Breast epithelium (tissue), 4 donors: ENCODE results near the gene IL12RB1. TPM values are rescaled to one million over a fixed set of nuclear protein-coding genes. Genes with fewer than 3 reads are reported as not detected.

Source experiments
- DNase-seq, 2 donors: peaks; one replicate each; pipeline ENCODE4 v3.0.0-alpha.2; 2019; ENCODE audit warnings: low spot score in 2 of 2
- H3K27ac ChIP-seq, 2 donors: fragments of 200-600 bp; sonication (generic) in 1 of 2; one replicate each; pipeline ENCODE4 v1.5.1; 2016 to 2019; ENCODE audit warnings: mild to moderate bottlenecking in 1 of 2
- H3K27me3 ChIP-seq, 2 donors: fragments of 200-600 bp; sonication (generic) in 1 of 2; one replicate each; pipeline versions ENCODE4 v1.5.1 to v1.6.0; 2017 to 2019; ENCODE audit warnings: control low read depth in 1 of 2, mild to moderate bottlenecking in 1 of 2
- H3K36me3 ChIP-seq: fragments of 200-600 bp; one replicate; pipeline ENCODE4 v1.5.1; 2019
- H3K4me1 ChIP-seq, 2 donors: fragments of 200-600 bp; sonication (generic); one replicate each; pipeline ENCODE4 v1.5.1; 2016 to 2019; ENCODE audit warnings: control low read depth in 1 of 2
- H3K4me3 ChIP-seq, 3 donors: fragments of 200-600 bp; sonication (generic); 1 replicate in 2 of 3; 2 replicates in 1 of 3; pipeline ENCODE4 v1.5.1; 2016 to 2019; ENCODE audit warnings: mild to moderate bottlenecking in 3 of 3, moderate library complexity in 2 of 3
- H3K9me3 ChIP-seq, 2 donors: fragments of 200-600 bp; sonication (generic) in 1 of 2; one replicate each; pipeline ENCODE4 v1.5.1; 2016 to 2019; ENCODE audit warnings: control low read depth in 1 of 2
- POLR2A ChIP-seq: fragments of 450-650 bp; IDR thresholded peaks from one replicate; pipeline ENCODE4 v1.6.1; 2016; ENCODE audit warnings: antibody characterized with exemption, mild to moderate bottlenecking, moderate library complexity
- POLR2AphosphoS5 ChIP-seq, 3 donors: sonication (generic); formaldehyde crosslinking; IDR thresholded peaks; one replicate each; pipeline ENCODE4 v1.6.1; 2017; ENCODE audit warnings: antibody characterized with exemption in 3 of 3
- intact Hi-C: fragments of 100-400 bp; cut with DNase I; formaldehyde crosslinking; loops from one replicate; pipeline ENCODE4 v1.15.1; 2023; ENCODE audit warnings: low total_unique reads
- total RNA-seq, 3 donors: library from RNA; depleted of rRNA; stranded (reverse); fragments of >200 nt; gene quantifications; one replicate each; pipeline ENCODE4 v1.1.0, GENCODE V29; 2016
- TF ChIP-seq, protein P1 (sequence below), 3 donors: fragments of 450-650 bp; IDR thresholded peaks; one replicate each; pipeline ENCODE4 v1.5.1; 2016 to 2017; ENCODE audit warnings: antibody characterized with exemption in 3 of 3, mild to moderate bottlenecking in 3 of 3, moderate library complexity in 3 of 3

Gene IL12RB1
- total RNA-seq, 3 donors from 2014 or later: 0.98 to 2.1 (median 1.6) TPM

DNA sequence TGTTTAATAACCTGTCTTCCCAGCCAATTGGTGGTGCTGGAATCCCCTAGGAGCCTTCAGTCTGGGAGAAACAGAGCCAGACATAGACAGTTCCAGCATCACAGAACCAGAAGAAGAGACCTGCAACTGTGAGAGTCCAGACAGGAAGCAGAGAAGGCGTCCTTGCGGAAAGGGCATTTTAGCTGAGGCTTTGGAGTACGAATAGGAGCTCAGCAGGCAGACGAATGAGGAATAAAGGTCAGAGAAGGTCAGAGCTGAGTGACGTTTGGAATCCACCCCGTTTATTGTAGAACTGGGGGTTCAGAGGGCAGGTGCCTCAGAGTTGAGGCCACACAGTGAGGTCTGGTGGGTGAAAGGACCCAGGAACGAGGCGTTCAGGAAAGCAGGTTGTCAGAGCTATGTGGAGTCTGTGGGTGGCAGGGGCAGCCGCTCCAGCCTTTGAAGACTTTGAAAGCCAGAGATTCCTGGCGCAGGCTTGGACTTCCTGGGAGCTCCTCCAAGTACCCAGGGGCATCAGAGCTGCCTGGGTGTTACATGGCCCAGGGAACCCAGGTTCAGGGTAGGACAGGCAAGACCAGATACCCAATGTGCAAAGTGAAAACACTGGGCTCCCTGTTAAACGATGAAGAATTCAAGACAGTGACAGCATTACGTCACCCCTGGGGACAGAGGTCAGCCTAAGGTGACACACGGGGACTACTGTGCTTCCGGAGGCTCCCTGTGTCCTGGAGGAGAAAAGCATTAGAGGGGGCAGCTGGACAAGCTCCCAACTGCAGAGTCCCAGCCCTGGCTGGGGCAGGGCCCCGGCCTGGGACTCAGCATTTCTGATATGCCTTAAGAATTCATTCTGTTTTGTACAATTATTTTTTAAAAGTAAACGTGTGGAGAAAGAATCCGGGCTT lies 73.3 kb downstream of the IL12RB1 start:
- intact Hi-C loops: no loop called here
- no peaks in the 10 kb centered on the region for H3K27me3 ChIP-seq
- peak; percentile 69 to 94 for DNase-seq
- TF ChIP-seq, protein P1, sequence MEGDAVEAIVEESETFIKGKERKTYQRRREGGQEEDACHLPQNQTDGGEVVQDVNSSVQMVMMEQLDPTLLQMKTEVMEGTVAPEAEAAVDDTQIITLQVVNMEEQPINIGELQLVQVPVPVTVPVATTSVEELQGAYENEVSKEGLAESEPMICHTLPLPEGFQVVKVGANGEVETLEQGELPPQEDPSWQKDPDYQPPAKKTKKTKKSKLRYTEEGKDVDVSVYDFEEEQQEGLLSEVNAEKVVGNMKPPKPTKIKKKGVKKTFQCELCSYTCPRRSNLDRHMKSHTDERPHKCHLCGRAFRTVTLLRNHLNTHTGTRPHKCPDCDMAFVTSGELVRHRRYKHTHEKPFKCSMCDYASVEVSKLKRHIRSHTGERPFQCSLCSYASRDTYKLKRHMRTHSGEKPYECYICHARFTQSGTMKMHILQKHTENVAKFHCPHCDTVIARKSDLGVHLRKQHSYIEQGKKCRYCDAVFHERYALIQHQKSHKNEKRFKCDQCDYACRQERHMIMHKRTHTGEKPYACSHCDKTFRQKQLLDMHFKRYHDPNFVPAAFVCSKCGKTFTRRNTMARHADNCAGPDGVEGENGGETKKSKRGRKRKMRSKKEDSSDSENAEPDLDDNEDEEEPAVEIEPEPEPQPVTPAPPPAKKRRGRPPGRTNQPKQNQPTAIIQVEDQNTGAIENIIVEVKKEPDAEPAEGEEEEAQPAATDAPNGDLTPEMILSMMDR (IDR thresholded peaks at IDR 0.05): no peak
- TF ChIP-seq POLR2AphosphoS5 (IDR thresholded peaks at IDR 0.05): peak in 1 of 3 donors; percentile 77
- H3K4me3 ChIP-seq: peak overlapping the region in 2 of 3 donors; percentile 2 to 24
- H3K9me3 ChIP-seq: no peaks in the 10 kb centered on the region
- H3K36me3 ChIP-seq: no peaks in the 10 kb centered on the region
- H3K27ac ChIP-seq: peak overlapping the region; percentile 64 to 91
- no peaks in the 10 kb centered on the region for H3K4me1 ChIP-seq

DNA sequence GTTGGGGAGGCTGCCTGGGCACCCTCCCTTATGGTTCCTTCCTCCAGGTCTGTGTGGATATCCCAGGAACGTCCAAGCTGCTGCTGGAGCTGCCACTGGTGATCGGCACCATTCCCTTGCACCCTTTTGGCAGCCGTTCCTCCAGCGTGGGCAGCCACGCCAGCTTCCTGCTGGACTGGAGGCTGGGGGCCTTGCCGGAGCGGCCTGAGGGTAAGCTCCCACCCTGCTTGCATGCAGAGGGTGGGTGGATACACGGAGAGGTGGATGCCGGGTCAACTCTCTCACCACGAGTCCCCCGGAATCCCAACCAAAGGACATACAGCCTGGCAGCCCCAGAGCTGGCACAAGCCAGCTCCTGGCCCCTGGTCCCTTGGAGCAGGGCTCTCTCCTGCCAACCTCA lies 76.6 kb downstream of the IL12RB1 start:
- Histone ChIP-seq H3K4me3 (peak overlapping the region; percentile 62 to 75 (median 65)), H3K27ac (peak overlapping the region; percentile 72 to 91), H3K36me3 (no peaks in the 10 kb centered on the region), H3K9me3 (no peaks in the 10 kb centered on the region), H3K27me3 (no peaks in the 10 kb centered on the region), H3K4me1 (no peaks in the 10 kb centered on the region)
- intact Hi-C loops: no loop called here
- TF ChIP-seq POLR2A (no peak), POLR2AphosphoS5 (IDR thresholded peaks at IDR 0.05) (no peak)
- TF ChIP-seq, protein P1 (IDR thresholded peaks at IDR 0.05): no peak
- no peak for DNase-seq

DNA sequence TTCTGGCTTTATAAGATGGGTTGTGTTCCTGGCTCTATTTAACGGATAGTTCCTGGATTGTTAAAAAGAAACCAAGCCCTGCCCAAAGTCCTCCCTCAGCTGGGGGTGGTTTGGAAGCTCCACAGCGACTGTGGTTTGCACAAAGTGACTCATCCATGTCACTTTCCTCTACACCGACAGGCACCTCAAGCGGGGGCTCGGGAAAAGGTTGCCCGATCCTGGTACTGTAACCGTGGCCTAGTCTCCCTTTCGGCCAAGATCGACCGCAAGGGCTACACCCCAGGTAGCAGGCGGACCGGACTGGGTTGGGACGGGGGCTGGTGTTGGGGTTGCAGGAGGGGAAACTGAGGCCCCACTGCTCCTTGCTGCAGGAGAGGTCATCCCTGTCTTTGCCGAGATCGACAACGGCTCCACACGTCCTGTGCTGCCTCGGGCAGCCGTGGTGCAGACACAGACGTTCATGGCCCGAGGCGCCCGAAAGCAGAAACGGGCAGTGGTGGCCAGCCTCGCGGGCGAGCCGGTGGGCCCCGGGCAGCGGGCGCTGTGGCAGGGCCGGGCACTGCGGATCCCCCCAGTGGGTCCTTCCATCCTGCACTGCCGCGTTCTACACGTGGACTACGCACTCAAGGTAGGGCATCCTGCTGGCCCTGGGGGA lies 77.2 kb downstream of the IL12RB1 start:
- Histone ChIP-seq H3K27ac (peak overlapping the region; percentile 72 to 91), H3K4me3 (peak overlapping the region; percentile 62 to 75 (median 65)), H3K4me1 (no peaks in the 10 kb centered on the region), H3K36me3 (no peaks in the 10 kb centered on the region), H3K27me3 (no peaks in the 10 kb centered on the region), H3K9me3 (no peaks in the 10 kb centered on the region)
- intact Hi-C loops: loop anchor here (5.0 kb wide), 1 partner anchor 48 kb away; no protein-coding TSS in a partner anchor
- DNase-seq: no peak
- TF ChIP-seq, protein P1 (IDR thresholded peaks at IDR 0.05): no peak
- TF ChIP-seq POLR2AphosphoS5 (IDR thresholded peaks at IDR 0.05): peak in 1 of 3 donors; percentile 19

Other genes with a start within 250 kb of the IL12RB1 start
- 10 to 100 TPM in 1 of 3 donors, 1 to 10 TPM in 2; 2.8 to 13.1 (median 3.5) TPM for gene JAK3, start 239.0 kb downstream of the IL12RB1 start, total RNA-seq
- gene RPL18A, start 227.0 kb downstream of the IL12RB1 start, total RNA-seq: 1,000 to 10,000 TPM; 1,333 to 1,973 (median 1,587) TPM
- not detected for gene SLC5A5, start 215.0 kb downstream of the IL12RB1 start, total RNA-seq
- gene CCDC124, start 153.9 kb downstream of the IL12RB1 start, total RNA-seq: 10 to 100 TPM; 43.8 to 53.4 (median 47.9) TPM
- gene KCNN1, start 119.8 kb downstream of the IL12RB1 start, total RNA-seq: under 1 TPM in 2 of 3 donors, not detected in 1; 0.33 to 0.59 TPM
- gene ARRDC2, start 78.8 kb downstream of the IL12RB1 start, total RNA-seq: 10 to 100 TPM; 49.4 to 89.3 (median 53.4) TPM
- gene MAST3, start 10.8 kb upstream of the IL12RB1 start, total RNA-seq: 1 to 10 TPM; 5.6 to 8.5 (median 6.2) TPM
- 10 to 100 TPM in 1 of 3 donors, 1 to 10 TPM in 2; 8.6 to 12.1 (median 8.8) TPM for gene PIK3R2, start 66.2 kb upstream of the IL12RB1 start, total RNA-seq
- 100 to 1,000 TPM in 1 of 3 donors, 10 to 100 TPM in 2; 50.1 to 103 (median 91.6) TPM for gene IFI30, start 86.9 kb upstream of the IL12RB1 start, total RNA-seq
- 10 to 100 TPM; 24.3 to 41.3 (median 37.1) TPM for gene MPV17L2, start 106.3 kb upstream of the IL12RB1 start, total RNA-seq
- 1 to 10 TPM in 2 of 3 donors, under 1 TPM in 1; 0.66 to 1.2 (median 1.1) TPM for gene RAB3A, start 117.1 kb upstream of the IL12RB1 start, total RNA-seq
- gene PDE4C, start 139.5 kb upstream of the IL12RB1 start, total RNA-seq: 1 to 10 TPM in 1 of 3 donors, under 1 TPM in 1, not detected in 1; 0.33 to 1.3 TPM
- gene IQCN, start 187.5 kb upstream of the IL12RB1 start, total RNA-seq: 10 to 100 TPM in 1 of 3 donors, 1 to 10 TPM in 2; 7.0 to 16.6 (median 9.5) TPM
- gene JUND, start 194.7 kb upstream of the IL12RB1 start, total RNA-seq: 100 to 1,000 TPM; 325 to 833 (median 602) TPM
- gene LSM4, start 236.1 kb upstream of the IL12RB1 start, total RNA-seq: 100 to 1,000 TPM in 2 of 3 donors, 10 to 100 TPM in 1; 83.0 to 122 (median 120) TPM